ENCODE measurements around the gene ECSIT. TPM values are rescaled to one million over a fixed set of nuclear protein-coding genes. Genes with fewer than 3 reads are reported as not detected.
"Not testable (repeated sequence)": the region's sequence is repeated elsewhere in the genome, so short reads cannot be mapped to it uniquely, and the experiment has no call there.

The ECSIT gene
- 28.4 TPM for total RNA-seq
- long read RNA-seq, transcript ECSIT-202 (8 exons, 1,700 nt): major isoform, 220 of 296 reads
- long read RNA-seq, partial matches to known transcripts: 18 of 296 reads
- long read RNA-seq, other reads (novel, unspliced or antisense): 53 of 296 reads

- peak; percentile 98 for DNase-seq (ENCODE audit: low spot score)
Measured at GRCh38 chr19:11528551-11529341, at the start of gene ECSIT. TSS of gene ECSIT (minus strand) at chr19:11529134. CDS start at chr19:11519170, 9,964 bp downstream.

DNA sequence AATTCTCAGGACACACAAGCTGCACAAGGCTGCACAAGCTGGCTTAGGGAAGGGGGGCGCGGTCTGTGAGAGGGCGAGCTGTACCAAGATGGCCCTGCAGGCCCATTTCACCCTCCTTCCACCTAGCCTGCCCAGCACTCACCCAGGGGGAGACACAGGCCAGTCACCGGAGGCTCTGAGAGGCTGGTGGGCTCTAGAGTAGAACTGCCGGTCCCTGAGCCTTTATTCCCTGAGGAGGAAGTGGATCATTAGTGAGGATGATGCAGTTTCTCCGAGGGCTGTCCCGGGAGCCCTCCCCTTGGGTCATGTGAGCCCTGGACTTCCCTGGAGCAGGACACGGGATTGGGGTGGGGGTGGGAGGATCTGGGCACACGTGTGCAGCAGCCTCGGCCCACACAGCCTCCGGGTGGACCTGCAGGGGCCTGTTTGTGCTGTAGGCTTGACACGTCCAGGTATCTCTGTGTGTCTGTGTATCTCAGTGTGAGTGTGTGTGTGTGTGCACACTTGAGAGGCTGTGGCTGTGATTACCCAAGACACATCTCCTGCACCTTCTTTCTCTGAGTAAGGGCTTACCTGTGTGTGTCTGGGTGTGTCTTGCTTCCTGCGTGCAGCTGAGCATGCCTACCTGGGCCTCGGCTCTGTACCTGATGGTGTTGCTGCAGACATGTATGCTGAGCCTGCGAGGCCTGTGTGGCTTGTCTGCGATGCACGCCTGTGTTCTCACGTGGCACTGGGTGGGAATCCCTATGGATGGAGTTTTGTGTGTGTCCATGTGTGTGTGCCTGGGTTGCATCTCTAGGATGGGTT is 48.7 kb upstream of the ECSIT start, which contains the start of gene ACP5:
ACP5 (minus strand) TSS at position 195 of the 807 bp plus-strand sequence. CDS start 328 bp downstream, outside the sequence.
- DNase-seq (ENCODE audit: low spot score): no peak

- DNase-seq (ENCODE audit: low spot score): no peak
Measured at GRCh38 chr19:11576227-11576626, 47.3 kb upstream of the ECSIT start.

- DNase-seq (ENCODE audit: low spot score): no peak
Measured at GRCh38 chr19:11574689-11575088, 45.8 kb upstream of the ECSIT start.

GRCh38 chr19:11573763-11574162 is 44.8 kb upstream of the ECSIT start:
- not testable (repeated sequence) for DNase-seq (ENCODE audit: low spot score)

DNA sequence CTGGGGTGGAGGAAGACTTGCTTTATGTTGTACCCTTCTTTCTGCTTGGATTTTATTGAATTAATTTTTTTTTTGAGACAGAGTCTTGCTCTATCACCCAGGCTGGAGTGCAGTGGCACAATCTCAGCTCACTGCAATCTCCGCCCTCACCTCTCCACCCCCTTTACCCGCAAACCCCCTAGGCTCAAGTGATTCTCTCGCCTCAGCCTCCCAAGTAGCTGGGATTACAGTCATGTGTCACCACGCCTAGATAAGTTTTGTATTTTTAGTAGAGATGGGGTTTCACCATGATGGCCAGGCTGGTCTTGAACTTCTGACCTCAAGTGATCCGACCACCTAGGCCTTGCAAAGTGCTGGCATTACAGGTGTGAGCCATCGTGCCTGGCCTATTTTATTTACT is 44.4 kb upstream of the ECSIT start:
- not testable (repeated sequence) for DNase-seq (ENCODE audit: low spot score)

DNA sequence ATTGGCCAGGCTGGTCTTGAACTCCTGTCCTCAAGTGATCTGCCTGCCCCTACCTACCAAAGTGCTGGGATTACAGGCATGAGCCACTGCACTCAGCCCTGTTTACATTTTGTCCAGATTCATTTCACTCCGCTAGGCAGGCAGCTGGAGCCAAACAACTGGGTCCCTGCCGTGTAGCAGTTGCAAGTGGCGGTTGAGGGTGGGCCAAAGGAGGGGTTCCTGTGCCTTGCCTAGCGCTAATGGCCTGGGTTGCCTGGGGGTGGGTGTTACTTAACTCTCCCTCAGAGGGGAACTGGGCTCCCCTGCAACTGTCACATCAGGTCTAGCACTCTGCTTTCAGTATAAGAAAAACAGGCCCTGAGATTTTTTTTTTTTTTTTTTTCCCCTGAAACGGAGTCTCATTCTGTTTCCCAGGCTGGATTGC is 41.1 kb upstream of the ECSIT start:
- DNase-seq (ENCODE audit: low spot score): no peak

DNA sequence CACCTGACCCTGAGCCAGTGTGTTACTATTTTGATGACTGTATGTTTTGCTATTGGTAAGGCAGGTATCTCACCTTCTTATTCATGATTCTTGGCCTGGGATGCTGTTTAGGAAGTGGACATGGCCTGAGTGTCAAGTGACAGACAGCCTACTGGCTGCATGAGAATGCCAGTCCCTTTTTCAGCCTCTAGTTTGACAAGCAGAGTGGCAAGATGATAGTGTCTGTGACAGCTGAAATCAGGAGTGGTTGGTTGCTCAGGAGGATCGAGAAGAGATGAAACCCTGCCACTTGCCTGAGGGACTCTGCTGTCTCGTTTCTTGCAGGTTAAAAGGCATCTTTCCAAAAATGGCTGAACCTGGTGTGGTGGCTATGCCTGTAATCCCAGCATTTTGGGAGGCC is 37.2 kb upstream of the ECSIT start:
- no peak for DNase-seq (ENCODE audit: low spot score)

DNA sequence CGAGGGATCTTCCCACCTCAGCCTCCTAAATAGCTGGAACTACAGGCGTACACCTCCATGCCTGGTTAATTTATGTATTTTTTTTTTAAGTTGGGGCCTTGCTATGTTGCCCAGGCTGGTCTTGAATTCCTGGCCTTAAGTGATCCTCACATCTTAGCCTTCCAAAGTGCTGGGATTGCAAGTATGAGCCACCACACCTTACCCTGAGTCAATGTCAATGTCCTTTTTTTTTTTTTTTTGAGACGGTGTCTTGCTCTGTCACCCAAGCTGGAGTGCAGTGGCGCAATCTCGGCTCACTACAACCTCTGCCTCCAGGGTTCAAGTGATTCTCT is 36.7 kb upstream of the ECSIT start:
- not testable (repeated sequence) for DNase-seq (ENCODE audit: low spot score)

- DNase-seq (ENCODE audit: low spot score): not testable (repeated sequence)
Measured at GRCh38 chr19:11564082-11564807, 35.3 kb upstream of the ECSIT start.

GRCh38 chr19:11563532-11563931 is 34.6 kb upstream of the ECSIT start:
- no peak for DNase-seq (ENCODE audit: low spot score)

- no peak for DNase-seq (ENCODE audit: low spot score)
Measured at GRCh38 chr19:11560404-11561051, 31.6 kb upstream of the ECSIT start.

DNA sequence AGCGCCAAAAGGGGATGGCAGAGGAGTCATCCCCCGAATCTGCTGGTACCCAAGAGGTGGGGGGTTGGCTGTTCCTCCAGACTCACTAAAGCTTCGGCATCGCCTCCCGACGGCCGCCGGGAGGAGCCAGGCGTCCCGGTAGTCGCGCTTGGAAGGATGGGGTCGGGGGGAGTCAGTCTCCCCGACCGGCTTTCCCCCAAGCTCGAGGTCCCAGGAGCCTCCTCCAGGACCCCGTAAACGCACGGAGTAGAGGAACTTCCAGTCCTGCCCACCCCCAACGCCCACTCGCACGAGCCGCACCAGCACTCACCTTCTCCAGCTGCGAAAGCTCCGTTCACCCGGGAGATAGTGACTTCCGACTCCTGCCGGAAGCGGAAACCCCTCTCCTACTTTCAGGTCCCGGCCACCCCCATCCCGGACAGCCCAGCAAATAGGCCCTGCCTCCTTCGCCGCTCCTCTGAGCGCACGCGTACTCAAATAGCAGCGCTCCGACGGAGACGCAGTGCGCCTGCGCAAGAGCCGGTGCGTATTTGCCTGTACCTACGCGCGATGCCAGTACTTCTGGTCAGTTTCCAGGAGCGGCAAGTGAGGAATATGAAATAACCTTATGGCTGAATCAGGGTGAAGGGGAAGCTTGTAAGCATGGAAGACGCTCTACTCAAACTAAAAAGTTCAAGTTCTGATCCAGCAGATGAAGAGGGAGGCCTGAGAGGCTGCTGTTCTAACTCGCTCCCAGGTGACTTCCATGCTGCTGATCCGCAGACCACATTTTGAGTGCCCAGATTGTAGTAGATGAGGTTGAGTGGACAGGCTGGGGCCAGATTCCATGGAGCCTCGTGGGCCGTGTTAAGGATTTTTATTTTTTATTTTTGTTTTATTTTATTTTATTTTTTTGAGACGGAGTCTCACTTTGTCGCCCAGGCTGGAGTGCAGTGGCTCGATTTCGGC is 30.2 kb upstream of the ECSIT start, which contains the start of gene ELOF1:
ELOF1 (minus strand) TSS at position 350 of the 948 bp plus-strand sequence. CDS start 4,883 bp downstream, outside the sequence.
- peak; percentile 99 for DNase-seq (ENCODE audit: low spot score)

DNA sequence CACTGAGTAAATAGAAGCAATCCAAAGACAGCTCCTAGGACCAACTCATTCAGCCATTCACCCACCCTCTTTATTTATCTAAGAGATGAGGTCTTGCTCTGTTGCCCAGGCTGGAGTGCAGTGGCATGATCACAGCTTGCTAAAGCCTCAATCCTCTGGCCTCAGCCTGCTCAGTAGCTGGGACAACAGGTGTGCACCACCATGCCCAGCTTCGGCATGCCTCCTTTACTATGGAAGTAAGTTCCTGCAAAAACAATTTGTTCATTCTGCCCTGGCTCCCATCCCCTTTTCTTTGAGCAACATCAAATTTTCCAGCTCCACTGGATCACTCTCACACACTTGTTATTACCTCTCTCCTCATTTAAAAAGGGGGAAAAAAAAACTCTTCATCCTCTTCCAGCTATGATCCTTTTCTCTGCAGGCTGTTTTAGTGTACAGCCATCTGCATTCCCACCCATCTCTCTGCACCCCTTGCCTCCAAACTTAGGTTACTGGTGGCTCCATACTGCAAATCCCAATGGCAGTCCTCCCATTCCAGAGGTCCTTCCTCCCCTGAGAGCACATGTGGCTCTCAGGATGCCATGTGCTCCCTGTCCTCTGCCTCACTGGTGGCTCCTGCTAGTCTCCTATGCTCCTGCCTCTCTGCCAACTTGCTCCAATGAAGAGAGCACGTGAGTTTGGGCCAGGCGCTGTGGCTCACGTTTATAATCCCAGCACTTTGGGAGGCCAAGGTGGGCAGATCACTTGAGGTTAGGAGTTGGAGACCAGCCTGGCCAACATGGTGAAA is 27.9 kb upstream of the ECSIT start:
- DNase-seq (ENCODE audit: low spot score): no peak

DNA sequence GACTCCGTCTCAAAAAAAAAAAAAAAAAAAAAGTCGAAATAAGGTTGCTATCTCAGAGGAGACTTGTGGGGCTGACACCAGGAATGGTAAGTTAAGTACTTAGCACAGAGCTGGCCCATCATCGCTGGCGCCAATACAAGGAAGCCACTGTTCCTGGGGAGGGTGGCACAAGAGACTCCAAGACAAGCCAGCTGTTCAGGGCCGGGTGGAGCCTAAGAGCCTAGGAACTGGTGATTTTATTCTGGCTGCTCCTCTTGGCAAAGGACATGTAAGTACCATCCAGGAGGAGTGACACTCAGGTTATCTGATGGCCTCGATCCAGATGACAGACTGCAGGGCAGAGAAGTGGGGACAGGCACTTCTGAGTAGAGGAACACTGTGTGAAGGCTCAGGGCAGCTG is 26.3 kb upstream of the ECSIT start:
- no peak for DNase-seq (ENCODE audit: low spot score)

DNA sequence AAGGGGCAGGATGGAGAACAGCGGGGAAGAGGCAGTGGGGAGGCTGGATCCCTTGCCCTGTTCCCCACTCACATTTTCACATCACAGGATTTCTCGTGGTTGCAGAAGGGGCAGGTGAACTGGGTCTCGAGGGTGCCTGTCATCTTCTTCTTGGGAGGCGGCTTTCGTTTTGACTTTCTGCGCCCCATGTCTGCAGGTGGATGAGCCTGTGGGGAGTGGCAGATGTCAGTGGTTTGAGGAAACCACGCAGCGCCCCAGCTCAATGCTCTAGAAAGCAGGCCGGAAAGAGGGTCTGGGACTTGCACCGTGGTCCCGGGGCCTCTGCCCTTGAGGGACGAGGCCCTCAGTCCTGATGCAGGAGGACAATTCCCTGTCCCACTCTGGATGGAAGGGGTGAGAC is 25.2 kb upstream of the ECSIT start:
- DNase-seq (ENCODE audit: low spot score): no peak

GRCh38 chr19:11552666-11553372 is 23.9 kb upstream of the ECSIT start:
- no peak for DNase-seq (ENCODE audit: low spot score)

- no peak for DNase-seq (ENCODE audit: low spot score)
Measured at GRCh38 chr19:11551603-11552235, 22.8 kb upstream of the ECSIT start.
